PFSK-1 (cell line): ENCODE measurements around the gene PFDN4. TPM values are rescaled to one million over a fixed set of nuclear protein-coding genes. Genes with fewer than 3 reads are reported as not detected.

Experiments
- FOXP2 ChIP-seq: optimal IDR thresholded peaks from 2 replicates; pipeline ENCODE3; 2011; ENCODE audit warnings: borderline replicate concordance, control low read depth, inconsistent platforms; ENCODE audit not compliant: insufficient read depth; ENCODE audit errors: extremely low read length, extremely low read depth
- POLR2AphosphoS5 ChIP-seq: IDR thresholded peaks from 2 replicates; pipeline ENCODE4 v1.6.1; 2012; ENCODE audit warnings: low read depth, mild to moderate bottlenecking, control low read depth, low read length, moderate library complexity
- SIN3A ChIP-seq: IDR thresholded peaks from 2 replicates; pipeline ENCODE4 v1.6.1; 2012; ENCODE audit warnings: mild to moderate bottlenecking, low read length, moderate library complexity, borderline replicate concordance; ENCODE audit not compliant: insufficient read depth
- TAF1 ChIP-seq: IDR thresholded peaks from 2 replicates; pipeline ENCODE4 v1.6.1; 2012; ENCODE audit warnings: low read length, control low read depth, borderline replicate concordance; ENCODE audit not compliant: insufficient read depth
- polyA plus RNA-seq: library from polyadenylated mRNA; unstranded; fragments of >200 nt; gene quantifications from one replicate; pipeline ENCODE4 v1.2.1, GENCODE V29; 2012; ENCODE audit warnings: low read depth, missing spikeins; ENCODE audit not compliant: insufficient read length
- TF ChIP-seq, protein P1 (sequence below), 2 experiments: IDR thresholded peaks; 2 replicates each; pipeline versions ENCODE4 v1.6.1 to v1.8.0; 2011 to 2012; ENCODE audit warnings: low read depth in 2 of 2, low read length in 2 of 2, control low read depth in 1 of 2, inconsistent platforms in 1 of 2, mild to moderate bottlenecking in 1 of 2, moderate library complexity in 1 of 2; ENCODE audit not compliant: insufficient read depth in 1 of 2

PFDN4 gene, protein sequence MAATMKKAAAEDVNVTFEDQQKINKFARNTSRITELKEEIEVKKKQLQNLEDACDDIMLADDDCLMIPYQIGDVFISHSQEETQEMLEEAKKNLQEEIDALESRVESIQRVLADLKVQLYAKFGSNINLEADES
- 33.8 TPM for polyA plus RNA-seq

DNA sequence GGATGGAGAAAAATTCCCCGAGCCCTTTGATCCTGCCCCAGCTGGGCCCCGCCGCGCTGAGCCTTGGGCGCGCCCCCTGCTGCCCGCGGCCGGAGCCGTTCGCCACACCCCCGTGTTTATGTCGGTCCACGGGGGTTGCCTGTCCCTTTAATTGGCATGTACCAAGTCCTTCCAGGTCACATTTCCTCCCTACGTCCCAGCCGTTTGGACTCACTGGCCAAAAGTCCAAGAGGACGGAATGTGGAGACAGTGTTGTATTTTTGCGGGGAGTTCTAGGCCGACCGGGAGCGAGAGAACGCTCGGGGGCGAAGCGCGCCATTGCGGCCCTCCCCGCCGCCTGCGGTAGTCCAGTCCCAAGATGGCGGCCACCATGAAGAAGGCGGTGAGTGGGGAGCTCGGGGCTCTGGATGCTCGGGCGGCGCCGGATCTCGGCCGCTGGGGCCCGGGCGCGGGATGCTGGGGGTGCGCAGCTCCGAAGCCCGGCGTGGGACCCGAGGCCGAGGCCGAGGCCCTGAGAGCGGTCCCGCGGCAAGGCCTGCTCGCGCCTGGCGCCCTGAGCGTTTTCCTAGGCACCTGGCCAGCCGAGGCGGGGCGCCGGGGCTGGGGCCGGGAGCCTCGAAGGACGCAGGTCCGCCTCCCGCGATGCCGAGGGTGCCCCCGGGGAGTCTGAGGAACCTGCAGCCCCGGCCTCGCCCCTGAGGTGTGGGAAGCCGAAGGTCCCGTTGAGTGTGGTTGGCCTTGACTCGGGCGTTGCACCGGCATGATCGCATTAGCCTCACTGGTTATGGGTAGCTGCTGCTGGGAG lies at the start of gene PFDN4:
Gene PFDN4, plus strand, starts transcription at position 345 of the 805 bp plus-strand sequence. Its CDS starts 14 bp downstream, at position 359.
- peak; percentile 73; the same call in 1 of the 2 replicates for TF ChIP-seq TAF1
- peak; percentile 97 for TF ChIP-seq SIN3A
- TF ChIP-seq, protein P1, sequence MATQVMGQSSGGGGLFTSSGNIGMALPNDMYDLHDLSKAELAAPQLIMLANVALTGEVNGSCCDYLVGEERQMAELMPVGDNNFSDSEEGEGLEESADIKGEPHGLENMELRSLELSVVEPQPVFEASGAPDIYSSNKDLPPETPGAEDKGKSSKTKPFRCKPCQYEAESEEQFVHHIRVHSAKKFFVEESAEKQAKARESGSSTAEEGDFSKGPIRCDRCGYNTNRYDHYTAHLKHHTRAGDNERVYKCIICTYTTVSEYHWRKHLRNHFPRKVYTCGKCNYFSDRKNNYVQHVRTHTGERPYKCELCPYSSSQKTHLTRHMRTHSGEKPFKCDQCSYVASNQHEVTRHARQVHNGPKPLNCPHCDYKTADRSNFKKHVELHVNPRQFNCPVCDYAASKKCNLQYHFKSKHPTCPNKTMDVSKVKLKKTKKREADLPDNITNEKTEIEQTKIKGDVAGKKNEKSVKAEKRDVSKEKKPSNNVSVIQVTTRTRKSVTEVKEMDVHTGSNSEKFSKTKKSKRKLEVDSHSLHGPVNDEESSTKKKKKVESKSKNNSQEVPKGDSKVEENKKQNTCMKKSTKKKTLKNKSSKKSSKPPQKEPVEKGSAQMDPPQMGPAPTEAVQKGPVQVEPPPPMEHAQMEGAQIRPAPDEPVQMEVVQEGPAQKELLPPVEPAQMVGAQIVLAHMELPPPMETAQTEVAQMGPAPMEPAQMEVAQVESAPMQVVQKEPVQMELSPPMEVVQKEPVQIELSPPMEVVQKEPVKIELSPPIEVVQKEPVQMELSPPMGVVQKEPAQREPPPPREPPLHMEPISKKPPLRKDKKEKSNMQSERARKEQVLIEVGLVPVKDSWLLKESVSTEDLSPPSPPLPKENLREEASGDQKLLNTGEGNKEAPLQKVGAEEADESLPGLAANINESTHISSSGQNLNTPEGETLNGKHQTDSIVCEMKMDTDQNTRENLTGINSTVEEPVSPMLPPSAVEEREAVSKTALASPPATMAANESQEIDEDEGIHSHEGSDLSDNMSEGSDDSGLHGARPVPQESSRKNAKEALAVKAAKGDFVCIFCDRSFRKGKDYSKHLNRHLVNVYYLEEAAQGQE (IDR thresholded peaks at IDR 0.05; ENCODE audit: insufficient read depth in 1 of 2, low read depth in 2 of 2, low read length in 2 of 2): no peak
- peak; percentile 91 for TF ChIP-seq FOXP2
- no peak; the same call in 1 of the 2 replicates for TF ChIP-seq POLR2AphosphoS5

DNA sequence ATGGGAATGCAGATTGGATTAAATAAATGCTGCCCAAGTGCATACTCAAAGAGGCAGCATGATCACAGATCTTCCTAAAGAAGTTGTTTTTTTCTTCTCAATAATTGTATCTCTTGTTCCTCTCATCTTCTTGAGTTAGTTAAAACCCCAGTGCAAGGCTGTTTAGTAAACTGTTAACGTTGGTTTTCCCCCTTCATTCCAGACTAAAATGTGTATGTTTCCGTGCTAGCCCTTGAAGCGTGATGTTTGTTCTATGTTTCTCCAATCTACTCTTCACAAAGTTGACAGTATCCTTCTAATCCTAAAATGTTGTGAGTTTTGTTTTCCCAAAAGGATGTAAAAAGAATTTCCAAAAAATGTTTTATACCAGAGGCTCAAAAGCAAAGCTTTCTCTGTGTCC lies 49.7 kb upstream of the PFDN4 start:
- no peak for TF ChIP-seq SIN3A
- TF ChIP-seq, protein P1 (IDR thresholded peaks at IDR 0.05; ENCODE audit: insufficient read depth in 1 of 2, low read depth in 2 of 2, low read length in 2 of 2): no peak
- no peak for TF ChIP-seq POLR2AphosphoS5
- TF ChIP-seq FOXP2: no peak

DNA sequence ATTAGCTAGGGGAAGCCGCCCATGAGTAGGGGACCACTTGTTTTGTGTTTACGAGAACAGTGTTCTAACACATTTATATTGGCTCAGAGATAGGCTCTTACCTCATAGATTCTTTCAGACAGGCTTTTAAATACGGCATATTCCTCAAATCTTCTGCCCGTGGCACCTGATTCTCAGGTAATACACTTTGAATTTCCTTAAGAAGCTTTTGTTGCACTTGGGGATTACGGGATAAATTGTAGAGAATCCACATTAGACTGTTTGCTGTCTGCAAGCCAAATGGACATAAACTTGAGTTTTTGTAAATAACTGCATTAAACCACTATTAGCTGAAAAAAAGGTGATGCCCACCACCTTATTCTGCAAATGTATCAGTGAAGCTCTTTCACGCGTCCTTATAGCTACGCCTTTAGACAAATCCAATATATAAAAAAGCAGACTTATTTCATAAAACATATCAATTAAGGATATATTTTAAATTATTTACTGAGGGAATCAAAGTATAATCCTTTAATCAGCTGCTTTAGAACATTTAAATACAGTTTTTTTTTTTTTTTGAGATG lies 49.0 kb upstream of the PFDN4 start:
- no peak for TF ChIP-seq SIN3A
- no peak for TF ChIP-seq POLR2AphosphoS5
- TF ChIP-seq, protein P1 (IDR thresholded peaks at IDR 0.05; ENCODE audit: insufficient read depth in 1 of 2, low read depth in 2 of 2, low read length in 2 of 2): no peak
- TF ChIP-seq TAF1: no peak
- TF ChIP-seq FOXP2: no peak

DNA sequence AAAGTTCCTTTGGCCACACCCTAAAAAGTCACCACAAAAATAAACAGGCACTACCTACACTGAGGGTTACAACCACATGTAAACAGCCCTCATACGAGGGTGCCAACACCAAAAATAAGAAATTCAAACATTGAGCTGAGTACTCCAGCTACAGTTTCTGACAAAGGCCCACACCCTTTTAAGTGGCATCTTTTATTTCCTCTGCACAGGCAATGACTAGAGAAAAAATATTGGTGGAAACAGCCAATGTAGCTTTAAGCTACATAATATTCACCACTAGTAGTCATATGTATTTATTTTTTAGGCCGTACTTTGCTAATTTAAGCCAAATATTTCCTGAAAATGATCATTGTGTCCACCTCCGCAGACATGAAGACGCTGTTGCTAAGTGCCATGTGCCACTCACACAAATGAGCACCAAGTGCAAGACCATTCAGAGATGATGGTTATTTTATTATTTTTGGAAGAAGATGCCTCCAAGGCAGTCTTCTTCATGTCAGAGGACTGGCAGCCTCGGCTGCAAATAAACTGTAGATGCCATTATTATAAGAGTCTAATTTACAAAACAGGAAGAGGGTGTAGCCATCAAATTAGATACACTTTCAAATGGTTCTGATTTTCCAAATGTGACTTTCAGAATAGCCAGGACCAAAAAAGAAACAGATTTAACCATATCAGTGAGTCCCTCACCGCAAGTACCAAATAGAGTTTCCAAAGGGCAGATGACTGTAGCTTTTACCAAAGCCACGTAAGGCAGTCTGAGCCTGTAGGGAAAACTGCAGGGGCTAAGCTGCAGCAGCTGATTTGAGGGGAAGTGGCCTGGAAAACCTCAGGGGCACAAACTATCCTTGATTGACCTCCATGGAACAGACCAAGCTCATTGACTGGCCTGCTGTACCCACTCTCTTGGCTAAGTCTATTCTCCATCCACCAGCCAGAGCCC lies 47.6 kb upstream of the PFDN4 start:
- TF ChIP-seq FOXP2 (no peak), SIN3A (no peak), POLR2AphosphoS5 (no peak)
